GM18511 (cell line): ENCODE data around the gene PLEKHJ1.
"Not testable (repeated sequence)": the region's sequence is repeated elsewhere in the genome, so short reads cannot be mapped to it uniquely, and the experiment has no call there.

Source experiments
- ATAC-seq: cut with Tn5 transposase; IDR thresholded peaks from one replicate; pipeline ENCODE4 v1.9.1; 2021; ENCODE audit warnings: mild to moderate bottlenecking, moderate library complexity; ENCODE audit not compliant: unreplicated experiment

The PLEKHJ1 gene

GRCh38 chr19:2201473-2202148 lies 34.5 kb downstream of the PLEKHJ1 start:
- no peak for ATAC-seq

GRCh38 chr19:2200624-2201294 lies 35.4 kb downstream of the PLEKHJ1 start:
- ATAC-seq, result not testable (repeated sequence)

- ATAC-seq, result no peak
Observed at GRCh38 chr19:2199861-2200623, 36.1 kb downstream of the PLEKHJ1 start.

- ATAC-seq, result no peak
Observed at GRCh38 chr19:2199215-2199614, 36.9 kb downstream of the PLEKHJ1 start.

GRCh38 chr19:2198317-2198716 lies 37.8 kb downstream of the PLEKHJ1 start:
- no peak for ATAC-seq

- ATAC-seq, result no peak
Observed at GRCh38 chr19:2197270-2197669, 38.9 kb downstream of the PLEKHJ1 start.

GRCh38 chr19:2195914-2196313 lies 40.2 kb downstream of the PLEKHJ1 start:
- ATAC-seq, result no peak

- ATAC-seq, result no peak
Observed at GRCh38 chr19:2195361-2195760, 40.8 kb downstream of the PLEKHJ1 start.

- no peak for ATAC-seq
Observed at GRCh38 chr19:2194513-2195078, 41.5 kb downstream of the PLEKHJ1 start.

- no peak for ATAC-seq
Observed at GRCh38 chr19:2193807-2194206, 42.3 kb downstream of the PLEKHJ1 start.

GRCh38 chr19:2192862-2193261 lies 43.3 kb downstream of the PLEKHJ1 start:
- ATAC-seq, result no peak

- ATAC-seq, result no peak
Observed at GRCh38 chr19:2191456-2192310, 44.4 kb downstream of the PLEKHJ1 start.

GRCh38 chr19:2190848-2191455 lies 45.2 kb downstream of the PLEKHJ1 start:
- no peak for ATAC-seq

- ATAC-seq, result no peak
Observed at GRCh38 chr19:2189880-2190279, 46.2 kb downstream of the PLEKHJ1 start.

GRCh38 chr19:2188708-2189385 lies 47.3 kb downstream of the PLEKHJ1 start:
- no peak for ATAC-seq

- ATAC-seq, result no peak
Observed at GRCh38 chr19:2187159-2187558, 49.0 kb downstream of the PLEKHJ1 start.

- ATAC-seq, result no peak
Observed at GRCh38 chr19:2186071-2186846, 49.9 kb downstream of the PLEKHJ1 start.

- ATAC-seq, result no peak
Observed at GRCh38 chr19:2185734-2186070, 50.4 kb downstream of the PLEKHJ1 start.

GRCh38 chr19:2184422-2184975 lies 51.6 kb downstream of the PLEKHJ1 start:
- ATAC-seq, result no peak
